ENCODE results near the gene RIC1. TPM values are rescaled to one million over a fixed set of nuclear protein-coding genes. Genes with fewer than 3 reads are reported as not detected.
"Not testable (repeated sequence)": the region's sequence is repeated elsewhere in the genome, so short reads cannot be mapped to it uniquely, and the experiment has no call there.

Gene RIC1
- total and polyA plus RNA-seq, 8 donors = 21.5 to 32.9 (median 30.7) TPM

DNA sequence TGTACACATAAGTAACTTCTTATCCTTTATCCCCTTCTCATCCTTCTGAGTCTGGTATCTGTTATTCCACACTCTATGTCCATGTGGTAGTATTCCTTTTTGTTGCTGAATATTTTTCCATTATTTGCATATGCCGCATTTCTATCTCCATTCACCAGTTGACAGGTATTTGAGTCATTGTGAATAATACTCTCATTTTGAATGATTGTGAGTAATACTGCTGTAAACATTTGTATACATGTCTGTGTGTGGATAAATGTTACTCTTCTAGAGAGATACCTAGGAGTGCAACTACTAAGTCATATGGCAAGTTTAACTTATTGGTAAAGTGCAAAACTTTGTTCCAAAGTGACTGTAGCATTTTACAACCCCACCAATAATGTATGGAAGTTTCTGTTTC is 15.6 kb downstream of the RIC1 start:
- Histone ChIP-seq H3K9me3 (peaks cover 0 to 10% of the 10 kb centered on the region in 2 donors), H3K4me1 (no peaks in the 10 kb centered on the region), H3K27ac (no peak overlapping the region), H3K36me3 (no peaks in the 10 kb centered on the region), H3K4me3 (no peak overlapping the region), H3K27me3 (no peaks in the 10 kb centered on the region)
- no peak for DNase-seq
- TF ChIP-seq, protein P1, sequence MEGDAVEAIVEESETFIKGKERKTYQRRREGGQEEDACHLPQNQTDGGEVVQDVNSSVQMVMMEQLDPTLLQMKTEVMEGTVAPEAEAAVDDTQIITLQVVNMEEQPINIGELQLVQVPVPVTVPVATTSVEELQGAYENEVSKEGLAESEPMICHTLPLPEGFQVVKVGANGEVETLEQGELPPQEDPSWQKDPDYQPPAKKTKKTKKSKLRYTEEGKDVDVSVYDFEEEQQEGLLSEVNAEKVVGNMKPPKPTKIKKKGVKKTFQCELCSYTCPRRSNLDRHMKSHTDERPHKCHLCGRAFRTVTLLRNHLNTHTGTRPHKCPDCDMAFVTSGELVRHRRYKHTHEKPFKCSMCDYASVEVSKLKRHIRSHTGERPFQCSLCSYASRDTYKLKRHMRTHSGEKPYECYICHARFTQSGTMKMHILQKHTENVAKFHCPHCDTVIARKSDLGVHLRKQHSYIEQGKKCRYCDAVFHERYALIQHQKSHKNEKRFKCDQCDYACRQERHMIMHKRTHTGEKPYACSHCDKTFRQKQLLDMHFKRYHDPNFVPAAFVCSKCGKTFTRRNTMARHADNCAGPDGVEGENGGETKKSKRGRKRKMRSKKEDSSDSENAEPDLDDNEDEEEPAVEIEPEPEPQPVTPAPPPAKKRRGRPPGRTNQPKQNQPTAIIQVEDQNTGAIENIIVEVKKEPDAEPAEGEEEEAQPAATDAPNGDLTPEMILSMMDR (IDR thresholded peaks at IDR 0.05) = no peak
- ATAC-seq = no peak
- intact Hi-C loops (cut with DNase I) = no loop called here

DNA sequence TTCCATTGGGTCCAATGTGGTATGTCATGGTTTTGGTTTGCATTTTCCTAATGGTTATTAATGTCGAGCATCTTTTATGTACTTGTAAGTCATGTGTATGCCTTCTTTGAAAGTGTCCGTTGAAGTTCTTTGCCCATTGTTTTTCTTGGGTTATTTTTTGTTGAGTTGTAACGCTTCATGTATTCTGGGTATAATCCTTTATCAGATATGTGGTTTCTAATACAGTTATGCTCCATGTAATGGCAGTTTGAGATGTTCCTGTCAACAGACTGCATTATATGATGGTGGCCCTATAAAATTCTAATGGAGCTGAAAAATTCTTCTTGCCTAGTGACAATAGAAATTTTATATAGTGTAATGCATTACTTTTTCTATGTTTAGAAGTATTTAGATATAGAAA is 17.2 kb downstream of the RIC1 start:
- no peaks in the 10 kb centered on the region for H3K27me3 ChIP-seq
- no peaks in the 10 kb centered on the region for H3K36me3 ChIP-seq
- H3K9me3 ChIP-seq = peaks cover 0 to 10% of the 10 kb centered on the region in 2 donors
- no peaks in the 10 kb centered on the region for H3K4me1 ChIP-seq
- H3K27ac ChIP-seq = no peak overlapping the region
- ATAC-seq (no peak), DNase-seq (no peak)
- intact Hi-C loops (cut with DNase I) = no loop called here
- H3K4me3 ChIP-seq = no peak overlapping the region
- TF ChIP-seq, protein P1 (IDR thresholded peaks at IDR 0.05) = no peak

DNA sequence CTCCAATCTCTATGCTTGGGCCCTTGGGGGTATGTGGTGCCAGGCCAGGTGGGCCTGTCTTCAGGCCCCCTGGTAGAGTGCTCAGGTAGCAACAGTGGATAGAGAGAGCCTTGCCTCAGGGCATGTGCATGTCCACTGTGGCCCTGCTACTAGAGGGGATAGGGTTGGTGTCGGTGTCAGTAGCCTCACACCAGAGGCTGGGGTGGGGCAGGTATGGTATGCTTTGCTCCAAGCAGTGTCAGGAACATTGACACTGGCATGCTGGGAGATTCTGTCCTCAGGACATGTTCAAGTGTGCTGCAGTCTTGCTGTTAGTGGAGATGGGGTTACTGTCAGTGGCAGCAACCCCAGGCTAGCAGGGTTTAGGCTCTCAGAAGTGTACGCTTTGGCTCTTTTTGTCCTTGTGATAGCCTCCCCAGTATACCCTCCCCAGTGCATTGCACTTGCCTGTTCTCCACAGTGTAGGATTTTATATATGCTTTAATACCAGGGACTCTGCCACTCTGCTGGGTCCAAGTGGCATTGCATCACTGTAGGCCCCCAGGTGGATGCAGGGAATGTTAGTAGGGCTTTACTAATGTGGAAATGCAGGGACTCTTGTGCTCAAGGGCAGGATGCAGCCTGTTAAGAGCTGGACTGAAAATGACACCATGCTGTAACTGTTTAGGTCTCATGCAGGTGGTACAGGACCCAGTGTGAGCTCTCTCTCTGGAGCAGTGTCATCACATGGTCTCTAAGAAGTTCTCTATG is 21.6 kb downstream of the RIC1 start:
- TF ChIP-seq, protein P1 (IDR thresholded peaks at IDR 0.05) = no peak
- H3K9me3 ChIP-seq = peaks cover 0 to 41% of the 10 kb centered on the region in 2 donors
- H3K4me1 ChIP-seq = no peaks in the 10 kb centered on the region
- no peak overlapping the region for H3K27ac ChIP-seq
- intact Hi-C loops (cut with DNase I) = no loop called here
- no peak for DNase-seq
- H3K4me3 ChIP-seq = no peak overlapping the region
- ATAC-seq = no peak
- no peaks in the 10 kb centered on the region for H3K27me3 ChIP-seq
- no peaks in the 10 kb centered on the region for H3K36me3 ChIP-seq

DNA sequence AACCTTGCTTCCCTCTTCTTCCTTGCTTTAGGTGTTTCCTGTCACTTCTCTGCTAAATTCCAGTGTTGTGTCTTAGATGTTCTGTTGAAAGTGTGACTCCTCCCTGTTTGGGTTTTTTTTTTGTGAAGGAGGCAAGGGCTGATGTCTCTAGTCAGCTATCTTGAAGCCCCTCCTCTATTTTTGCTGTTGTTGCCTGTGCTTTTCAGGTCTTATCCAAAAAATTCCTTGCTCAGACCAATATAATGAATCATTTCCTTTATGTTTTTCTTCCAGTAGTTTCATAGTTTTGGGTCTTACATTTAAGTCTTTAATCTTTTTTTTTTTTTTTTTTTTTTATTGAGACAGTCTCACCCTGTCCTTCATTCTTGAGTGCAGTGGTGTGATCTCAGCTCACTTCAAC is 22.3 kb downstream of the RIC1 start:
- intact Hi-C loops (cut with DNase I) = no loop called here
- Histone ChIP-seq H3K9me3 (peaks cover 0 to 41% of the 10 kb centered on the region in 2 donors), H3K36me3 (no peaks in the 10 kb centered on the region), H3K27me3 (no peaks in the 10 kb centered on the region), H3K27ac (no peak overlapping the region), H3K4me1 (no peaks in the 10 kb centered on the region), H3K4me3 (no peak overlapping the region)
- DNase-seq = no peak
- TF ChIP-seq, protein P1 (IDR thresholded peaks at IDR 0.05) = no peak
- ATAC-seq = no peak

DNA sequence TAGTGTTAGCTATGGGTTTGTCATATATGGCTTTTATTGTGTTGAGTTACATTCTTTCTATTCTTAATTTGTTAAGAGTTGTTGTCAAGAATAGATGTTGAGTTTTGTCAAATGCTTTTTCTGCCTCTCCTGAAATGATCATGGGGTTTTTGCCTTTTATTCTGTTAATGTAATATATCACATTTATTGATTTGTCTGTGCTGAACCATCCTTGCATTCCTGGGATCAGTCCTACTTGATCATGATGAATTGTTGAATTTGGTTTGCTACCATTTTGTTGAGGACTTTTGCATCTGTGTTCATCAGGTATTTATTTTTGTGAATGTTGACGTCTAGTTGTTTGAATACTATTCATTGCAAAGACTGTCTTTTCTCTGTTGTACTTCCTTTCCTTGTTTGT is 23.9 kb downstream of the RIC1 start:
- no peaks in the 10 kb centered on the region for H3K4me1 ChIP-seq
- TF ChIP-seq, protein P1 (IDR thresholded peaks at IDR 0.05) = no peak
- H3K36me3 ChIP-seq = peaks cover 0 to 5% of the 10 kb centered on the region in 2 donors
- peaks cover 0 to 41% of the 10 kb centered on the region in 2 donors for H3K9me3 ChIP-seq
- H3K27me3 ChIP-seq = no peaks in the 10 kb centered on the region
- intact Hi-C loops (cut with DNase I) = no loop called here
- no peak for DNase-seq
- H3K27ac ChIP-seq = no peak overlapping the region
- no peak overlapping the region for H3K4me3 ChIP-seq
- ATAC-seq = no peak

DNA sequence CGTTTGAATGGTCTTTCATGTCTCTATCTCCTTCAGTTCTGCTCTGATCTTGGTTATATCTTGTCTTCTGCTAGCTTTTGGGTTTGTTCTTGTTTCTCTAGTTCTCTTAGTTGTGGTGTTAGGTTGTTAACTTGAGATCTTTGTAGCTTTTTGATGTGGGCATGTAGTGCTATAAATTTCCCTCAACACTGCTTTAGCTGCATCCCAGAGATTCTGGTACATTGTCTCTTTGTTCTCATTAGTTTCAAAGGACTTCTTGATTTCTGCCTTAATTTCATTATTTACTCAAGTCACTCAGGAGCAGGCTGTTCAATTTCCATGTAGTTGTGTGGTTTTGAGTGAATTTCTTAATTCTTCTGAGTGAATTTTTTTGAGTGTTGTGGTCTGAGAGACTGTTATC is 33.9 kb downstream of the RIC1 start:
- H3K36me3 ChIP-seq = peaks cover 0 to 18% of the 10 kb centered on the region in 2 donors
- H3K9me3 ChIP-seq; DNase-seq; H3K27me3 ChIP-seq; intact Hi-C loops (cut with DNase I); H3K27ac ChIP-seq; H3K4me3 ChIP-seq; H3K4me1 ChIP-seq; ATAC-seq: not testable (repeated sequence)

Data from left lung (tissue), 10 donors.